G401.6 (cell line): Measurements from ENCODE around the gene CUL1.
"Not testable (repeated sequence)": the region's sequence is repeated elsewhere in the genome, so short reads cannot be mapped to it uniquely, and the experiment has no call there.

Experiments
- FAIRE-seq: peaks from 2 replicates; lab custom pipeline; 2012; peaks lifted over from hg19 to GRCh38; lab: Jason Lieb, UNC

Gene CUL1

DNA sequence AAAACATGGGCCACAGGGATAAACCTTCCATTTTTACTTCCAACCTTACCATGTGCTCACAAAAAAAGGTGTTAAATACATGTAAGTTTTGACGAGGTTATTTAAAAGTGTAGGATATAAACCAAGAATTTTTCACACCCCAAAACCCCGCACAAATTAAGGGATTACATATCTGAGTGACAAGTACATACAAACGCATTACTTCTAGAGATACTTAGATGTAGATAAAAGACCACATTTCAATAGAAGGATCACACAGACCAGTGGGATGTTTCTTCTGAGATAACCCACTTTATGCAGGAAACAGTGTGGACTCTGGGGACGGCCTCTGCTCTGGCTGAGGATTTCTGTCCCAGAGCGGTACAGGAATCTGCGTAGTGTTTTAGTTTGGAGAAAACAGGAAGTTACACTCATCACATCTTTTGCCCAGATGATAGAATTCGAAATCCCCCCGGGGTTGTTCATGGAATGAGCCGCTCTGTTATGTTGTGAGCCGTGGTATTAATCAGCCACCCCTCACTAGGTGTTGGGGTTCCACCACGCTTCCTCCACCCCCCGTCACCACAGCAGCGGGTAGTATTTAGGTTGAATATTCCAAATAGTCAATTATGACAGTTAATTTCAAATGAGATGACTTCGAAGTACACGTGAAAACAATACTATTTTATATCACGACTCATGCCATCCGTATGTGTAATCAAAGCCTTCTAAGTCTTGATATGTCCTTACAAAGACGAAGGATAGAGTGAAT is 1.3 kb upstream of the CUL1 start:
- no peak for FAIRE-seq

DNA sequence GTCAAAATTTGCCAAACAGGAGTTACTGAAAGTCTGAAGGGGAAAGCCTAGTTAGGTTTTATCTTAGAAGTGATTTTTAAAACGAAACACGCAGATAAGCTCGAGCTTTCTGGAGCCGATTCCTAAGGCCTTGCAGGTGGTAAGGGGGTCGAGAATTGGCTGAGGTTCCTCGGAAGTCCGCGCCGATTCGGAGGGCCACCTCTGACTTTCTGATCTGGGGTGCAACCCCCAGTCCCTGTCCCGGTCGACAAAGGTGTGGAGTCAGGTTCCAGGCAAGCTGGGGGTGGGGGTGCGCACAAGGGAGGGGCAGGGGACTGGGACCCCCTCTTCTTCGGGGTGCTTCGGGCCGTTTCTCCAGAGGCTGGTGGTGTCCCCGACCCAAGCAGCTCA is 701 bp upstream of the CUL1 start:
- FAIRE-seq = no peak

GRCh38 chr7:148699024-148699781 is 500 bp downstream of the CUL1 start:
- FAIRE-seq = no peak

GRCh38 chr7:148699782-148700629 is 1.3 kb downstream of the CUL1 start:
- no peak for FAIRE-seq

DNA sequence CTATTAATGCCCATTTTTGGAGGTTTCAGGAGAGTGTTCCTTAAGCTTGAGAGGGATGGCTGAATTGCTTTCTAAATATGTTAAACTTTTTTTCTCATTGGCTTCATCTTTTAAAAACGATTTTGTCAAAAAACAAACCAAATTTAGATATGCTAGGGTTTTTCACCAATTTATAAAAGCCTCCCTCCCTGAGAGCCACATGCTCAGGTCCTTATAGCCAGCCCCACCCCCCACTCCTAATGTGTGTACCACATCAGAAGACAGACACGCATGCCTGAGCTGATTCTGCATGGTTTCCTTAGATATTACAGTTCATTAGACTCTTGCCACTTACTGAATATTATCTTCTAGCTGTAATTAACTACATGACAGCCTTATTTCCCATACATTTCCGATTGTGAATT is 2.0 kb downstream of the CUL1 start:
- FAIRE-seq = no peak

- no peak for FAIRE-seq
Measured at GRCh38 chr7:148701414-148701813, 2.7 kb downstream of the CUL1 start.

GRCh38 chr7:148702876-148703670 is 4.4 kb downstream of the CUL1 start:
- no peak for FAIRE-seq

- not testable (repeated sequence) for FAIRE-seq
Measured at GRCh38 chr7:148703671-148703962, 4.9 kb downstream of the CUL1 start.

- FAIRE-seq = peak; percentile 33
Measured at GRCh38 chr7:148704189-148704588, 5.5 kb downstream of the CUL1 start.

DNA sequence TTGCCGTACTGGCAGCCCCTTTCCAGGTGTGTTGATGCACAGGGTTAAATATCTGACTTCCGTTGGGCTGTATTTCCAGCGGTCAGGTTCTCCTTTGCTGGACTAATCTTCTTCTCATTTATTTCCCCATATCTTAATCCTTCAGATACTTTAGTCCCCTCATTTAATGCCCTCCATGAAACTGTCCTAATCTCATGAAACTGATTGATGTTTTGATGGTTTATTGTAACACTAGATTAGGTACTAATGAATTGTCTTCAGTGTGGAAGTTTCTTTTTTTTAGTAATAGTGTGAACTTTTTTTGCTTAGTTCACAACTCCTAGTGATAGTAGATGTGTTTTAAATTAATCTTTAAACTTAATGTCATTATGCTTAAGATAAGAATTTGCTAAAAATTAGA is 6.3 kb downstream of the CUL1 start:
- no peak for FAIRE-seq

GRCh38 chr7:148706368-148706767 is 7.7 kb downstream of the CUL1 start:
- no peak for FAIRE-seq

DNA sequence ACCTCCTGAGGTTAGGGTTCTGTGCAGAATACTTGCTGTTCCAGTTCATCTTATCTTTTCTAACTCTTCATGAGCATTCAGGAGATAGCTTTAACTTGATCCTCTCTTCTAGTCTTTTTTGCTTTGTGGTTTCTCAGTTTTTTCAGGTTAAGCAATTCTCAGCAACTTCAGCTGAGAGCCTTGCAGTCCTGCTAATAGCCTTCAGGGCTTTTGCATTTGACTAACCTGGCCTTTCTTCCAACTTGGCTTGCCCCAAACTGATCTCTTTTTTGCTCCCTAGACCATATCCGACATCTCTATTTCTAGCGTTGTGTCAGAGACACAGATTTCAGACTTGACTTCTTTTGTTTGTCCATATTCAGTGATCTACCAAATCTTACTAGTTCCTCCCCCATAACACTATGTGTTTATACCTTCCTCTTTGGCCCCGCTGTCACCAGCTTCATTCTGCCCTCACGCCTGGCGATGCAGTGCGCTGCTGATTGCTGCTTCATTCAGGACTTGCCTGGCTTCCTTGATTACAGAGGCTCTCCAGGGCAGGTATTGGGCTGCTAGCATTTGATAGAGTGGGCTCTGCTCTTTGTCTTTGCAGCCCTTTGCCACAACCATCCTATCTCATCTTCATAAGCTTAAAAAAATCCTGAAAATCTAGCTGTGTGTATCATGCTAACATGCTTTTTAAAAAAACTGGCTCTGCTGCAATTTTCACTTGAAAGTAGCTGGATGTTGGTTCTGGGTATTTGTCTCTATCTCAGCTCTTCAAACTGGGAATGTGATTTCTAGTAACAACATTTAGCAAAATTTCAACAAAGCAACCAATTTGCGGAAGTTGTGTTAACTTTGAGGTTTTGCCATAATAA is 9.6 kb downstream of the CUL1 start:
- FAIRE-seq = no peak

GRCh38 chr7:148709014-148709413 is 10.3 kb downstream of the CUL1 start:
- FAIRE-seq = no peak

DNA sequence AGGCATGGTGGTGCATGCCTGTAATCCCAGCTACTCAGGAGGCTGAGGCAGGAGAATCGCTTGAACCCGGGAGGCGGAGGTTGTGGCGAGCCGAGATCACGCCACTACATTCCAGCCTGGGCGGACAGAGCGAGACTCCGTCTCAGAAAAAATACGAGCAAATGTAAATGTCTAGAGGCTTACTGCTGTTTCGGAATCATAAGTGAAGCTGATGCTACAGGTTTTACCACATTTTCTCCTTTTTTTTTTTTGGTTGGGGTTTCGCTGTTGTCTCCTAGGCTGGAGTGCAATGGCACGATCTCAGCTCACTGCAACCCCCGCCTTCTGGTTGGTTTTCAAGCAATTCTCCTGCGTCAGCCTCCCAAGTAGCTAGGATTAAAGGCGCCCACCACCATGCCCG is 11.7 kb downstream of the CUL1 start:
- FAIRE-seq = not testable (repeated sequence)

GRCh38 chr7:148711191-148712102 is 12.7 kb downstream of the CUL1 start:
- no peak for FAIRE-seq

- no peak for FAIRE-seq
Measured at GRCh38 chr7:148712678-148713329, 14.1 kb downstream of the CUL1 start.

DNA sequence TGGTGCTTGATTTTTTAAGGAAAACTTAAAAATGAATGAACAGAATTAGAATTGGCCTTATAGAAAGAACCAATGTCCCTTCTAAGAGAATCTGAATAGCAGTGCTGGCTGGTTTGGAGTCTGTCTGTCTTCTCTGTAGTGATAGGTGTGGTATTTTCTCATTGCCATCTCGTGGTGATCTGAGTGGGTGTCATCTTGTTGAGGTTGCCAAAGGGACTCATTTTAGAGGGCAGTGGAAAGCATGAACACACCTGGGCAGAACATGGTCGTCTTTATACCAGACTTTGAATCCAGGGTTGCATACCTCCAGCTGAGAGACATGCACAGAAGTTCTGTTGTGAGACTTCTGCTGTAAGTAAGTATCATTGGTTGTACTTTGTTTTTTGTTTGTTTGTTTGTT is 15.8 kb downstream of the CUL1 start:
- FAIRE-seq = no peak

DNA sequence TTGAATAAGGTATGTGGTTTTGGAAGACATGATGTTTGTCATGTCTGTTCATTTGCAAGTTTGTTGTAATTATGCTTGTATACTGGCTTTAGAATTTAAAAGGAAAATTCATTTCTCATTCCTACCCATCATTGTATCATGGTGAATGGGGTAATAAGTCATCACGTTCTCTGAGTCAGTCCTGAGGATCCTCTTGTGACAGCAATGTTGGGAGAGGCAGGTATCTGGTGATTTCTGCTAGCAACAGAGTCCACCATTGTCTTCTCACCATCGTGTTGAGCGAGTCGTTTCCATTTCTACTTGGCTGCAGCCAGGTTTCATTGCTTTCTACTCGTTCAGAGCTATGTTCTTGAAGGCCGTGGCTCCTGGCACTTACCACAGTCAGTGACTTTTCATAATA is 16.3 kb downstream of the CUL1 start:
- FAIRE-seq = no peak

GRCh38 chr7:148717266-148717793 is 18.6 kb downstream of the CUL1 start:
- no peak for FAIRE-seq
